TTC549 (cell line): ENCODE results near the gene BCAS1.
"Not testable (repeated sequence)": the region's sequence is repeated elsewhere in the genome, so short reads cannot be mapped to it uniquely, and the experiment has no call there.

Experiments used
- FAIRE-seq: peaks from 2 replicates; lab custom pipeline; 2012; peaks lifted over from hg19 to GRCh38; lab: Jason Lieb, UNC

BCAS1 gene

GRCh38 chr20:53939572-53940359, 130.6 kb downstream of the BCAS1 start:
- FAIRE-seq, result peak; percentile 80

- no peak for FAIRE-seq
These were observed 131.2 kb downstream of the BCAS1 start for GRCh38 chr20:53939190-53939571.

- no peak for FAIRE-seq
These were observed 131.7 kb downstream of the BCAS1 start for GRCh38 chr20:53938739-53939138.

GRCh38 chr20:53937929-53938367, 132.4 kb downstream of the BCAS1 start:
- no peak for FAIRE-seq

- no peak for FAIRE-seq
These were observed 133.1 kb downstream of the BCAS1 start for GRCh38 chr20:53937339-53937741.

- FAIRE-seq, result no peak
These were observed 134.9 kb downstream of the BCAS1 start for GRCh38 chr20:53935344-53936084.

GRCh38 chr20:53934421-53935343, 135.7 kb downstream of the BCAS1 start:
- FAIRE-seq, result peak; percentile 90

- FAIRE-seq, result no peak
These were observed 137.1 kb downstream of the BCAS1 start for GRCh38 chr20:53933232-53933846.

GRCh38 chr20:53932655-53933192, 137.7 kb downstream of the BCAS1 start:
- not testable (repeated sequence) for FAIRE-seq

GRCh38 chr20:53931597-53931996, 138.8 kb downstream of the BCAS1 start:
- FAIRE-seq, result no peak

GRCh38 chr20:53930651-53931504, 139.5 kb downstream of the BCAS1 start:
- no peak for FAIRE-seq

- FAIRE-seq, result no peak
These were observed 140.3 kb downstream of the BCAS1 start for GRCh38 chr20:53929974-53930650.

GRCh38 chr20:53929399-53929798, 141.0 kb downstream of the BCAS1 start:
- FAIRE-seq, result no peak

- no peak for FAIRE-seq
These were observed 142.4 kb downstream of the BCAS1 start for GRCh38 chr20:53927990-53928389.

GRCh38 chr20:53926428-53927028, 143.9 kb downstream of the BCAS1 start:
- FAIRE-seq, result no peak

- no peak for FAIRE-seq
These were observed 144.6 kb downstream of the BCAS1 start for GRCh38 chr20:53925651-53926401.

GRCh38 chr20:53923566-53924369, 146.6 kb downstream of the BCAS1 start:
- no peak for FAIRE-seq

- FAIRE-seq, result no peak
These were observed 147.5 kb downstream of the BCAS1 start for GRCh38 chr20:53922901-53923314.
